Bronchial epithelial cell (primary cell): ENCODE results near the gene NDUFV1. TPM values are rescaled to one million over a fixed set of nuclear protein-coding genes. Genes with fewer than 3 reads are reported as not detected.

Experiments
- DNase-seq: peaks from one replicate; pipeline ENCODE4 v3.0.0-alpha.2; 2010; ENCODE audit warnings: low read depth
- FAIRE-seq: peaks from 2 replicates; lab custom pipeline; 2011; peaks lifted over from hg19 to GRCh38; lab: Jason Lieb, UNC
- H3K27me3 ChIP-seq: 2 replicates; pipeline ENCODE4 v1.5.1; 2011; ENCODE audit warnings: low read length; ENCODE audit not compliant: control insufficient read depth, insufficient read depth
- H3K36me3 ChIP-seq: 2 replicates; pipeline ENCODE4 v1.5.1; 2011; ENCODE audit warnings: low read length; ENCODE audit not compliant: control insufficient read depth, insufficient read depth
- H3K4me3 ChIP-seq: 2 replicates; pipeline ENCODE4 v1.5.1; 2011; ENCODE audit warnings: mild to moderate bottlenecking, low read depth, low read length, control low read depth
- total RNA-seq: library from RNA; depleted of rRNA; stranded (reverse); fragments of >200 nt; gene quantifications from 2 replicates; pipeline ENCODE4 v1.2.1, GENCODE V29; 2014
- TF ChIP-seq, protein P1 (sequence below): IDR thresholded peaks from 2 replicates; pipeline ENCODE4 v1.5.1; 2011; ENCODE audit warnings: mild to moderate bottlenecking, moderate library complexity, low read length, control low read depth, inconsistent platforms; ENCODE audit not compliant: insufficient read depth, severe bottlenecking

The NDUFV1 gene
- total RNA-seq, 1 donor from 2014 or later: 252 TPM

GRCh38 chr11:67571443-67571842, 35.3 kb upstream of the NDUFV1 start:
- DNase-seq: no peak
- Histone ChIP-seq H3K27me3 (no peaks in the 10 kb centered on the region), H3K4me3 (no peak overlapping the region), H3K36me3 (no peaks in the 10 kb centered on the region)
- no peak for FAIRE-seq
- TF ChIP-seq, protein P1, sequence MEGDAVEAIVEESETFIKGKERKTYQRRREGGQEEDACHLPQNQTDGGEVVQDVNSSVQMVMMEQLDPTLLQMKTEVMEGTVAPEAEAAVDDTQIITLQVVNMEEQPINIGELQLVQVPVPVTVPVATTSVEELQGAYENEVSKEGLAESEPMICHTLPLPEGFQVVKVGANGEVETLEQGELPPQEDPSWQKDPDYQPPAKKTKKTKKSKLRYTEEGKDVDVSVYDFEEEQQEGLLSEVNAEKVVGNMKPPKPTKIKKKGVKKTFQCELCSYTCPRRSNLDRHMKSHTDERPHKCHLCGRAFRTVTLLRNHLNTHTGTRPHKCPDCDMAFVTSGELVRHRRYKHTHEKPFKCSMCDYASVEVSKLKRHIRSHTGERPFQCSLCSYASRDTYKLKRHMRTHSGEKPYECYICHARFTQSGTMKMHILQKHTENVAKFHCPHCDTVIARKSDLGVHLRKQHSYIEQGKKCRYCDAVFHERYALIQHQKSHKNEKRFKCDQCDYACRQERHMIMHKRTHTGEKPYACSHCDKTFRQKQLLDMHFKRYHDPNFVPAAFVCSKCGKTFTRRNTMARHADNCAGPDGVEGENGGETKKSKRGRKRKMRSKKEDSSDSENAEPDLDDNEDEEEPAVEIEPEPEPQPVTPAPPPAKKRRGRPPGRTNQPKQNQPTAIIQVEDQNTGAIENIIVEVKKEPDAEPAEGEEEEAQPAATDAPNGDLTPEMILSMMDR: no peak

DNA sequence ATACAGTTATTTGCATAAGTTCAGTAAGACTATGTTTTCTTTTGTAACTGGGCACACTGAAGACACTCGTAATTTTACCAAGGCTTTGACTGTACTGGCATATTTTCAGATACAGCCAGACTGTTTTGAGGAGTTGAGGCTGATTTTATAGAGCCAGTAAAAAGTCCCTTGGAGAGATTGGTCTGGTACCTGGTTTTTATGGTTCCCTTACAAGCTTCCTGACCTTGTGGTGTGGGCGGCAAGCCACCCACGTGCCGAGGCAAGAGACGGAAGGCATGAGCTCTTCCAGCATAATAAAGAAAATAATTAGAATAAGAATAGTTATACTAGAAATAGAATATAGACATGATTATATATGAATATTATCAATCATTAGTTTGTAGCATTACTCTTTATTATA, 34.4 kb upstream of the NDUFV1 start:
- FAIRE-seq (no peak), DNase-seq (no peak)
- Histone ChIP-seq H3K27me3 (no peaks in the 10 kb centered on the region), H3K36me3 (no peaks in the 10 kb centered on the region), H3K4me3 (no peak overlapping the region)
- TF ChIP-seq, protein P1: no peak

DNA sequence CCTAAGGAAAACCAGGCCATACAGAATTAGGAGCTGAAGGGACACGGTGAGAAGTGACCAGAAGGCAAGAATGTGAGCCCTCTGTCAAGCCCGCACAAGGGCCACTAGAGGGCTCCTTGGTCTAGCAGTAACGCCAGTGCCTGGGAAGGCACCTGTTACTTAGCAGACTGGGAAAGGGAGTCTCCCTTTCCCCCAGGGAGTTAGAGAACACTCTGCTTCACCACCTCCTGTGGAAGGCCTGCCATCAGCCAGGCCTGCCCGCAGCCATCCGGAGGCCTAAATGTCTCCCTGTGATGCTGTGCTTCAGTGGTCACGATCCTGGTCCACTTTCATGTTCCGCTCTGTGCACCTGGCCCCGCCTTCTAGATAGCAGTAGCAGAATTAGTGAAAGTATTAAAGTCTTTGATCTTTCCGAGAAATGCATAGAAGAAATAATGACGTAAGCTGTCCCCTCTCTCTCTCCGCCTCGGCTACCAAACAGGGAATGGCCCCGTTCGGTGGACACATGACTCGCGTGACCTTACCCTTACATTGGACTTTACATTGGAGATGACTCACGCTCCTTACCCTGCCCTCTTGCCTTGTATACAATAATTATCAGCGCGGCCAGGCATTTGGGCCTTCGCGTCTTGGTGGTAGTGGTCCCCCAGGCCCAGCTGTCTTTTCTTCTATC, 33.9 kb upstream of the NDUFV1 start:
- Histone ChIP-seq H3K4me3 (no peak overlapping the region), H3K27me3 (no peaks in the 10 kb centered on the region), H3K36me3 (no peaks in the 10 kb centered on the region)
- TF ChIP-seq, protein P1: peak; percentile 86
- DNase-seq (peak; percentile 55), FAIRE-seq (no peak)

GRCh38 chr11:67574938-67575337, 31.8 kb upstream of the NDUFV1 start:
- no peak for FAIRE-seq
- TF ChIP-seq, protein P1: no peak
- no peak for DNase-seq
- Histone ChIP-seq H3K27me3 (no peaks in the 10 kb centered on the region), H3K36me3 (no peaks in the 10 kb centered on the region), H3K4me3 (no peak overlapping the region)

- TF ChIP-seq, protein P1: peak; percentile 22
- no peaks in the 10 kb centered on the region for H3K36me3 ChIP-seq
- no peak overlapping the region for H3K4me3 ChIP-seq
- no peaks in the 10 kb centered on the region for H3K27me3 ChIP-seq
- FAIRE-seq (no peak), DNase-seq (no peak)
These were observed 29.8 kb upstream of the NDUFV1 start for GRCh38 chr11:67576735-67577475.
